ENCODE data around the gene OR51Q1. TPM values are rescaled to one million over a fixed set of nuclear protein-coding genes. Genes with fewer than 3 reads are reported as not detected.

OR51Q1 gene, protein sequence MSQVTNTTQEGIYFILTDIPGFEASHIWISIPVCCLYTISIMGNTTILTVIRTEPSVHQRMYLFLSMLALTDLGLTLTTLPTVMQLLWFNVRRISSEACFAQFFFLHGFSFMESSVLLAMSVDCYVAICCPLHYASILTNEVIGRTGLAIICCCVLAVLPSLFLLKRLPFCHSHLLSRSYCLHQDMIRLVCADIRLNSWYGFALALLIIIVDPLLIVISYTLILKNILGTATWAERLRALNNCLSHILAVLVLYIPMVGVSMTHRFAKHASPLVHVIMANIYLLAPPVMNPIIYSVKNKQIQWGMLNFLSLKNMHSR
- not detected in 2 replicates for polyA plus RNA-seq (2013)

DNA sequence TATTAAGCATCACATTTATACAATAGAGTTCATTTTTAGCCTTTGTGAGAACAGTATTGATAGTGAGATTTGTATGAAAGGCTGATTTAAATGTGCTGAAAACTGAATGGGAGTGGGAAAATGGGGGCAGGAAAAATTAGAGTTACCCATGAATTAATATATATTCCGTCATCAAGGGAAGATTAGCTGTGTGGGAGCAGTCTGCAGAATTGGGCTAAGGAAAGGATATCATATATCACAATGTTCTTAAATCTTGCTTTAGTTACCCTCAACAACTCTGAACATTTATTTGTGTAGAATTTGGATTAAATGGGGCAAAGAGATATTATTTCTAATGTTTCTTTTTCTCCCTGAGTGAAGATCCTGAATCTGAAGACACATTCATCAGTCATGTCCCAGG is at the start of gene OR51Q1:
OR51Q1 (plus strand) TSS at position 301 of the 400 bp plus-strand sequence; CDS start at position 391, 90 bp downstream.
- no peak within 1 kb of the TSS for H2BK12ac ChIP-seq (ENCODE audit: low read length)
- no peak within 1 kb of the TSS for H3K27ac ChIP-seq (ENCODE audit: low read depth, low read length)
- no peak within 1 kb of the TSS for H3K4me3 ChIP-seq (ENCODE audit: low read depth, low read length)
- no peak within 1 kb of the TSS for H4K91ac ChIP-seq (ENCODE audit: low read depth, low read length)
- no peaks in the 10 kb centered on the region for H3K79me2 ChIP-seq (ENCODE audit: control insufficient read depth, insufficient read depth, low read length, poor library complexity)
- no peaks in the 10 kb centered on the region for H3K79me1 ChIP-seq (ENCODE audit: low read length)
- no peak within 1 kb of the TSS for H2BK120ac ChIP-seq (ENCODE audit: insufficient read depth, low read length, poor library complexity)
- no peaks in the 10 kb centered on the region for H3K4me1 ChIP-seq (ENCODE audit: control insufficient read depth in 1 of 2, insufficient read depth in 2 of 2, low read length in 2 of 2)
- H2BK5ac ChIP-seq (ENCODE audit: low read depth, low read length, poor library complexity), result no peak within 1 kb of the TSS
- H3K14ac ChIP-seq (ENCODE audit: low read length), result no peak within 1 kb of the TSS
- H4K12ac ChIP-seq (ENCODE audit: low read depth, low read length), result no peak within 1 kb of the TSS
- no peak within 1 kb of the TSS for H3K9ac ChIP-seq (ENCODE audit: low read length)
- no peak within 1 kb of the TSS for H4K8ac ChIP-seq (ENCODE audit: low read depth, low read length)
- no peak within 1 kb of the TSS for H3K23ac ChIP-seq (ENCODE audit: low read length)
- no peak within 1 kb of the TSS for H3K4ac ChIP-seq (ENCODE audit: low read depth, low read length)
- no peak within 1 kb of the TSS for H3K4me2 ChIP-seq (ENCODE audit: low read length)
- no peak within 1 kb of the TSS for H2AK5ac ChIP-seq (ENCODE audit: low read length)
- WGBS (ENCODE audit: extremely low coverage, insufficient coverage, insufficient read length), result no CpG with 5 or more reads among the region's 1 CpG
- no peaks in the 10 kb centered on the region for H3K36me3 ChIP-seq (ENCODE audit: control insufficient read depth in 1 of 2, insufficient read depth in 2 of 2, low read length in 2 of 2)
- H3K27me3 ChIP-seq (ENCODE audit: insufficient read depth, low read length), result no peaks in the 10 kb centered on the region
- DNase-seq, result no peak
- no peak within 1 kb of the TSS for H2AFZ ChIP-seq (ENCODE audit: insufficient read depth, low read length, poor library complexity)
- H3K9me3 ChIP-seq (ENCODE audit: insufficient read depth, low read depth, low read length), result no peaks in the 10 kb centered on the region
- H3K18ac ChIP-seq (ENCODE audit: low read length), result no peak within 1 kb of the TSS

DNA sequence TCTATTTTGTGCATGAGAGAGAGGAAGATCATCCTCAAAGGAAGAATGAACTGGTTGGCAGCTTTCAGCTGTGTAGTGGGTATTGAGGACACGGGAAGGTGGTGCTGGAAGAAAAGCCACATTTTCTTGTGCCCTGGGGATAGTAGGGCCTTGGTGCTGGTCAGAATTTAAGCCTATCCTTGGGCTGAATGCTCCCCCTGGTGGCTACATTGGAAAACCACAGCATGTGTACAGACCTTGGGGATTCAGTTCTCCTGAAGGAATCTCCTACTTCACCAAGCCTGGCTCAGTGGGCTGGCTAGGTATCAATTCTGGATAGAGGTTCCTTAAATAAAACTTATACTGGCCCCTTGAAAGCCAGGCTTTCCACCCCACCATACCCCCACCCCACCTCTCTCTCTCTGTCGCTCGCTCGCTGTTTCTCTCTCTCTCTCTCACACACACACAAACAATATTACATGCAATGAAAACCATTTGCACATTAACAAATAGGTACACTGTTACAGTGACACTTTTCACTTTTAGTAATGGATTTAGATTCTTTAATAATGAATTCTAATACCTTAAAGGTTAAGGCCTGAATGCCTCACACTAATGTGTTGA is 41.1 kb upstream of the OR51Q1 start:
- Histone ChIP-seq H4K91ac (ENCODE audit: low read depth, low read length) (no peak overlapping the region), H3K27me3 (ENCODE audit: insufficient read depth, low read length) (no peaks in the 10 kb centered on the region), H3K23ac (ENCODE audit: low read length) (no peak overlapping the region), H4K8ac (ENCODE audit: low read depth, low read length) (no peak overlapping the region), H3K14ac (ENCODE audit: low read length) (no peak overlapping the region), H3K9ac (ENCODE audit: low read length) (no peak overlapping the region), H3K4me2 (ENCODE audit: low read length) (no peak overlapping the region), H3K4me1 (ENCODE audit: control insufficient read depth in 1 of 2, insufficient read depth in 2 of 2, low read length in 2 of 2) (no peaks in the 10 kb centered on the region), H3K79me1 (ENCODE audit: low read length) (no peaks in the 10 kb centered on the region), H2BK5ac (ENCODE audit: low read depth, low read length, poor library complexity) (no peak overlapping the region), H3K27ac (ENCODE audit: low read depth, low read length) (no peak overlapping the region), H4K12ac (ENCODE audit: low read depth, low read length) (no peak overlapping the region), H2AFZ (ENCODE audit: insufficient read depth, low read length, poor library complexity) (no peak overlapping the region), H2BK120ac (ENCODE audit: insufficient read depth, low read length, poor library complexity) (no peak overlapping the region), H3K4me3 (ENCODE audit: low read depth, low read length) (no peak overlapping the region), H3K36me3 (ENCODE audit: control insufficient read depth in 1 of 2, insufficient read depth in 2 of 2, low read length in 2 of 2) (no peaks in the 10 kb centered on the region), H3K79me2 (ENCODE audit: control insufficient read depth, insufficient read depth, low read length, poor library complexity) (no peaks in the 10 kb centered on the region), H2BK12ac (ENCODE audit: low read length) (no peak overlapping the region), H3K4ac (ENCODE audit: low read depth, low read length) (no peak overlapping the region), H3K18ac (ENCODE audit: low read length) (no peak overlapping the region), H3K9me3 (ENCODE audit: insufficient read depth, low read depth, low read length) (no peaks in the 10 kb centered on the region), H2AK5ac (ENCODE audit: low read length) (no peak overlapping the region)
- no CpG with 5 or more reads among the region's 4 CpGs for WGBS (ENCODE audit: extremely low coverage, insufficient coverage, insufficient read length)
- DNase-seq, result peak; percentile 52 to 87

DNA sequence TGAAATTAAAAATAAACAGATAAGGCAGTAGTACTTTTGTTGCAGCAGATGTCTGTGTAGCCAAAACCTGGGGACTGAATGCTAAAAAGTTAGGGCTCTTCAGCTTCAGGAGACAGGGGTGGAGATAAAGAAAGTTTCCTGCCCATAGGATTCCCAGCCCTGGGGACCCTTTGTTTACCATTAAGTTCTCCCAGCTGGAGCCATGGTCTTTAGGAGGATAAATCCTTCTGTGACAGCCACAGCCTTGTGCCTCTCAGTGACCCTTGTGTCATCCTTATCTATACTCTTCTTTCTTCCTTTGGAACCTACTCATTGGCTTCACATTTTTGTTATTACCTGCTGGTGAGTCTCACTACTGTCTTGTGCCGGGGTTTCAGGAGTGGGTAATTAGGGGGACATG is 38.3 kb upstream of the OR51Q1 start, which contains the start of gene OR51M1:
OR51M1 (plus strand) TSS at position 237 of the 400 bp plus-strand sequence. CDS start 5,587 bp downstream, outside the sequence.
- Histone ChIP-seq H4K8ac (ENCODE audit: low read depth, low read length) (no peak within 1 kb of the TSS), H3K79me1 (ENCODE audit: low read length) (no peaks in the 10 kb centered on the region), H3K79me2 (ENCODE audit: control insufficient read depth, insufficient read depth, low read length, poor library complexity) (no peaks in the 10 kb centered on the region), H3K9me3 (ENCODE audit: insufficient read depth, low read depth, low read length) (no peaks in the 10 kb centered on the region), H2BK120ac (ENCODE audit: insufficient read depth, low read length, poor library complexity) (no peak within 1 kb of the TSS), H3K36me3 (ENCODE audit: control insufficient read depth in 1 of 2, insufficient read depth in 2 of 2, low read length in 2 of 2) (no peaks in the 10 kb centered on the region), H3K4ac (ENCODE audit: low read depth, low read length) (no peak within 1 kb of the TSS), H3K14ac (ENCODE audit: low read length) (no peak within 1 kb of the TSS), H2BK5ac (ENCODE audit: low read depth, low read length, poor library complexity) (no peak within 1 kb of the TSS), H2AFZ (ENCODE audit: insufficient read depth, low read length, poor library complexity) (no peak within 1 kb of the TSS), H3K4me1 (ENCODE audit: control insufficient read depth in 1 of 2, insufficient read depth in 2 of 2, low read length in 2 of 2) (no peaks in the 10 kb centered on the region), H3K9ac (ENCODE audit: low read length) (no peak within 1 kb of the TSS), H2AK5ac (ENCODE audit: low read length) (no peak within 1 kb of the TSS), H4K12ac (ENCODE audit: low read depth, low read length) (no peak within 1 kb of the TSS), H4K91ac (ENCODE audit: low read depth, low read length) (no peak within 1 kb of the TSS), H3K27ac (ENCODE audit: low read depth, low read length) (no peak within 1 kb of the TSS), H3K23ac (ENCODE audit: low read length) (no peak within 1 kb of the TSS), H3K4me2 (ENCODE audit: low read length) (no peak within 1 kb of the TSS), H3K18ac (ENCODE audit: low read length) (no peak within 1 kb of the TSS), H3K27me3 (ENCODE audit: insufficient read depth, low read length) (no peaks in the 10 kb centered on the region), H2BK12ac (ENCODE audit: low read length) (no peak within 1 kb of the TSS), H3K4me3 (ENCODE audit: low read depth, low read length) (no peak within 1 kb of the TSS)
- WGBS (ENCODE audit: extremely low coverage, insufficient coverage, insufficient read length), result no CpG with 5 or more reads among the region's 1 CpG
- no peak for DNase-seq

DNA sequence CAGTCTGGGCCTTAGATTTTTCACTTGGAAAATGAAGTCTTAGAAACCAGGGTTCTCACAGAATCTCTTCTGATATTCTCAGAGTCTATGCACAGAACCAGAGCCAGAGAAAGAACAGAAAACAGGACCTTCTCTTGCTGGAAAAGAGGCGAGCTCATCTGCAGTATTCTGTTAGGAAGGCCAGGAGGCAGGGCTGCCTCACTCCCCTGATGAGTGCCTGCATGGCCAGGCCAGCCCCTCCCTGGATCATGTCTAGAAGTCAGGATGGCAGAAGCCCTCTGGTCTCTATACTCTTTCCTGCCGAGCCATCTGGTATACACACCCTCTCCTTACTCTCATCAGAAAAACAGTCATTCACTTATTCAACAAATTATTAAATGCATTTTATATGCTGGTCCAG is 37.6 kb upstream of the OR51Q1 start:
- Histone ChIP-seq H3K9ac (ENCODE audit: low read length) (no peak overlapping the region), H4K8ac (ENCODE audit: low read depth, low read length) (no peak overlapping the region), H3K14ac (ENCODE audit: low read length) (no peak overlapping the region), H3K27me3 (ENCODE audit: insufficient read depth, low read length) (no peaks in the 10 kb centered on the region), H2BK120ac (ENCODE audit: insufficient read depth, low read length, poor library complexity) (no peak overlapping the region), H3K79me1 (ENCODE audit: low read length) (no peaks in the 10 kb centered on the region), H2AFZ (ENCODE audit: insufficient read depth, low read length, poor library complexity) (no peak overlapping the region), H3K27ac (ENCODE audit: low read depth, low read length) (no peak overlapping the region), H3K18ac (ENCODE audit: low read length) (no peak overlapping the region), H3K4me1 (ENCODE audit: control insufficient read depth in 1 of 2, insufficient read depth in 2 of 2, low read length in 2 of 2) (no peaks in the 10 kb centered on the region), H4K91ac (ENCODE audit: low read depth, low read length) (no peak overlapping the region), H3K4me2 (ENCODE audit: low read length) (no peak overlapping the region), H3K4ac (ENCODE audit: low read depth, low read length) (no peak overlapping the region), H2BK12ac (ENCODE audit: low read length) (no peak overlapping the region), H3K4me3 (ENCODE audit: low read depth, low read length) (no peak overlapping the region), H4K12ac (ENCODE audit: low read depth, low read length) (no peak overlapping the region), H2AK5ac (ENCODE audit: low read length) (no peak overlapping the region), H3K23ac (ENCODE audit: low read length) (no peak overlapping the region), H3K36me3 (ENCODE audit: control insufficient read depth in 1 of 2, insufficient read depth in 2 of 2, low read length in 2 of 2) (no peaks in the 10 kb centered on the region), H2BK5ac (ENCODE audit: low read depth, low read length, poor library complexity) (no peak overlapping the region), H3K9me3 (ENCODE audit: insufficient read depth, low read depth, low read length) (no peaks in the 10 kb centered on the region), H3K79me2 (ENCODE audit: control insufficient read depth, insufficient read depth, low read length, poor library complexity) (no peaks in the 10 kb centered on the region)
- DNase-seq, result no peak
- WGBS (ENCODE audit: extremely low coverage, insufficient coverage, insufficient read length), result no CpG with 5 or more reads among the region's 2 CpGs

Data from trophoblast cell (in vitro differentiated cells and primary cell).